Measurements from ENCODE around the gene NOS3.

DNA sequence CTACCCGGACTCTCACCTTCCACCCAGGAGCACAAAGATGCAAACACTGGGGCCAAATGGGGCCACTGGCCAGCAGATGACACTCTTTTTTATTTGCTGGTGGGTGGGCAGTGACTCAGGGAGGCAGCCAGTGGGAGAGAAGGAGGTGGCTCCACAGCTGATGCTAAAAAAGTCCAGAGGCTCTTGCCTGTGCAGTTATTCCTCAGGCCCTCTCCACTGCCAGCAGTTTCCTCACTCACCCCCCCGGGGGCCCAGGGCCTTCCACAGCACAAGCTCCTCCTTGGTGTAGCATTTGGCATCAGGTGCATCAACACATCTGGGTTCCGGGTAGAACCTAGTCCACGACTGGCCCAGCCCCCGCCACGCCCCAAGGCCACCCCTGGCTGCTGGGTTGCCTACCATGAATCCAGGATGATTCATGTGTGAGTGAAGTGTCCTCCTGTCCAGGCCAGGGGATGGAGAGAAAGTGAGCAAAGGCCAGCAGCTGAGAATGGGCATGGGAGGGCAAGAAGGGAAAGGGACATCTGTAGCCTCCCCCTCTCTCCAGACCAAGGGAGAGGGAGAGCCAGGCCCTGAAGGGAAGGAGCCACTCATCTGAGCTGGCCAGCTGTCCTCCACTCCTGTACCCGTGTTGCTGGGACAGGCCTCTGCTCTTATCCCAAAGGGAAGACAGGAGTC, 11.0 kb upstream of the NOS3 start:
- TF ChIP-seq, protein P1, sequence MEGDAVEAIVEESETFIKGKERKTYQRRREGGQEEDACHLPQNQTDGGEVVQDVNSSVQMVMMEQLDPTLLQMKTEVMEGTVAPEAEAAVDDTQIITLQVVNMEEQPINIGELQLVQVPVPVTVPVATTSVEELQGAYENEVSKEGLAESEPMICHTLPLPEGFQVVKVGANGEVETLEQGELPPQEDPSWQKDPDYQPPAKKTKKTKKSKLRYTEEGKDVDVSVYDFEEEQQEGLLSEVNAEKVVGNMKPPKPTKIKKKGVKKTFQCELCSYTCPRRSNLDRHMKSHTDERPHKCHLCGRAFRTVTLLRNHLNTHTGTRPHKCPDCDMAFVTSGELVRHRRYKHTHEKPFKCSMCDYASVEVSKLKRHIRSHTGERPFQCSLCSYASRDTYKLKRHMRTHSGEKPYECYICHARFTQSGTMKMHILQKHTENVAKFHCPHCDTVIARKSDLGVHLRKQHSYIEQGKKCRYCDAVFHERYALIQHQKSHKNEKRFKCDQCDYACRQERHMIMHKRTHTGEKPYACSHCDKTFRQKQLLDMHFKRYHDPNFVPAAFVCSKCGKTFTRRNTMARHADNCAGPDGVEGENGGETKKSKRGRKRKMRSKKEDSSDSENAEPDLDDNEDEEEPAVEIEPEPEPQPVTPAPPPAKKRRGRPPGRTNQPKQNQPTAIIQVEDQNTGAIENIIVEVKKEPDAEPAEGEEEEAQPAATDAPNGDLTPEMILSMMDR (IDR thresholded peaks at IDR 0.05; ENCODE audit: extremely low read depth in 1 of 2, insufficient read depth in 1 of 2, low read depth in 1 of 2, low read length in 2 of 2), result no peak
- TF ChIP-seq POLR2AphosphoS5 (IDR thresholded peaks at IDR 0.05; ENCODE audit: insufficient read depth, low read depth, low read length), result no peak
- no peak for TF ChIP-seq POLR2A (IDR thresholded peaks at IDR 0.05; ENCODE audit: low read depth, low read length)
- TF ChIP-seq FOS (IDR thresholded peaks at IDR 0.05; ENCODE audit: borderline replicate concordance, insufficient read depth, low read length), result no peak
- TF ChIP-seq EZH2 (IDR thresholded peaks at IDR 0.05; ENCODE audit: borderline replicate concordance, low read depth, low read length, severe bottlenecking), result no peak
- TF ChIP-seq GATA2 (IDR thresholded peaks at IDR 0.05; ENCODE audit: insufficient read depth, insufficient read length, low read depth, low read length), result no peak
- TF ChIP-seq JUN (IDR thresholded peaks at IDR 0.05; ENCODE audit: borderline replicate concordance, insufficient read depth, insufficient read length, low read depth), result no peak
- TF ChIP-seq MAX (IDR thresholded peaks at IDR 0.05; ENCODE audit: insufficient read depth, insufficient read length), result no peak
- no peak for TF ChIP-seq MYC (IDR thresholded peaks at IDR 0.05; ENCODE audit: low read depth, low read length)
